HepG2 (cell line): ENCODE results near the gene PANK4. TPM values are rescaled to one million over a fixed set of nuclear protein-coding genes. Genes with fewer than 3 reads are reported as not detected.

Source experiments
- ATAC-seq: fragments of 200-7000 bp; cut with Tn5 transposase; 3 replicates; pipeline ENCODE4 v1.9.1; 2020; ENCODE audit warnings: mild to moderate bottlenecking, moderate library complexity
- BruUV-seq: library from RNA; stranded (reverse); fragments of 400-500 nt; replicated peaks from 2 replicates; lab custom pipeline; 2021; lab: Mats Ljungman, UMichigan
- CTCF ChIA-PET: fragments of 300-600 bp; formaldehyde crosslinking; extraction: SDS; loops from one replicate; lab custom pipeline; 2021; ENCODE audit warnings: low total read pairs, inconsistent platforms, low intra/inter-chr PET ratio; lab: Yijun Ruan, JAX
- POLR2A ChIA-PET: fragments of 350-600 bp; sonication (Branson Sonifier 250); formaldehyde crosslinking; loops from one replicate; lab custom pipeline; 2020; ENCODE audit warnings: antibody characterized with exemption, inconsistent platforms; lab: Yijun Ruan, JAX
- DNase-seq: peaks from one replicate; pipeline ENCODE4 v3.0.0-alpha.2; 2015; ENCODE audit warnings: low spot score
- FAIRE-seq: peaks from 3 replicates; lab custom pipeline; 2011; peaks lifted over from hg19 to GRCh38; lab: Jason Lieb, UNC
- H2AFZ ChIP-seq: one replicate; pipeline ENCODE4 v1.6.1; 2011; ENCODE audit warnings: low read length, inconsistent platforms
- H3K27ac ChIP-seq: fragments of 300-600 bp; 3 replicates; pipeline ENCODE4 v1.8.0; 2011; ENCODE audit warnings: mixed run types, mild to moderate bottlenecking, mixed read lengths, low read length, inconsistent platforms; ENCODE audit not compliant: insufficient read depth; ENCODE audit errors: extremely low read length
- H3K27me3 ChIP-seq, 2 experiments: fragments of 200-600 bp in 1 of 2; 2 replicates in 1 of 2; 3 replicates in 1 of 2; pipeline versions ENCODE4 v1.6.0 to v1.8.0; 2011; ENCODE audit warnings: low read length in 2 of 2, mild to moderate bottlenecking in 2 of 2, moderate library complexity in 2 of 2, inconsistent platforms in 1 of 2; ENCODE audit not compliant: insufficient read depth in 2 of 2, control insufficient read depth in 1 of 2
- H3K36me3 ChIP-seq, 2 experiments: fragments of 200-600 bp in 1 of 2; replicated peaks in 1 of 2; 2 replicates in 1 of 2; 3 replicates in 1 of 2; pipeline versions ENCODE4 v1.5.1 to v1.8.0; 2011; ENCODE audit warnings: low read length in 2 of 2, inconsistent platforms in 1 of 2; ENCODE audit not compliant: insufficient read depth in 2 of 2, control insufficient read depth in 1 of 2
- H3K4me1 ChIP-seq: 2 replicates; pipeline ENCODE4 v1.5.1; 2012; ENCODE audit warnings: low read length, inconsistent platforms; ENCODE audit not compliant: insufficient read depth
- H3K4me2 ChIP-seq: 2 replicates; pipeline ENCODE4 v1.6.0; 2011; ENCODE audit warnings: low read depth, low read length, inconsistent platforms
- H3K4me3 ChIP-seq, 3 experiments: fragments of 200-600 bp in 1 of 3; sonication (generic), shearing (Covaris generic) in 1 of 3; replicated peaks in 1 of 3; 2 replicates each; pipeline ENCODE4 v1.5.1; 2011 to 2016; ENCODE audit warnings: low read length in 3 of 3, inconsistent platforms in 2 of 3, low read depth in 2 of 3, mild to moderate bottlenecking in 2 of 3, control low read depth in 1 of 3, mixed read lengths in 1 of 3; ENCODE audit not compliant: insufficient read depth in 1 of 3
- H3K79me2 ChIP-seq: one replicate; pipeline ENCODE4 v1.6.1; 2011; ENCODE audit warnings: low read length, inconsistent platforms; ENCODE audit not compliant: insufficient read depth
- H3K9ac ChIP-seq: 2 replicates; pipeline ENCODE4 v1.6.0; 2011; ENCODE audit warnings: mild to moderate bottlenecking, low read depth, low read length, inconsistent platforms; ENCODE audit not compliant: insufficient read depth
- H3K9me3 ChIP-seq: 2 replicates; pipeline ENCODE4 v1.5.1; 2012; ENCODE audit warnings: mild to moderate bottlenecking, low read length
- H4K20me1 ChIP-seq: 2 replicates; pipeline ENCODE4 v1.6.0; 2011; ENCODE audit warnings: inconsistent platforms, mild to moderate bottlenecking, low read length, moderate library complexity; ENCODE audit not compliant: insufficient read depth
- HNF4G ChIP-seq, 2 experiments: sonication (generic) in 1 of 2; formaldehyde crosslinking in 1 of 2; IDR thresholded peaks; 2 replicates each; pipeline versions ENCODE4 v1.4.0 to v1.6.1; 2011 to 2020; ENCODE audit warnings: borderline replicate concordance in 2 of 2, low read depth in 2 of 2, mild to moderate bottlenecking in 2 of 2, low read length in 1 of 2, missing genetic modification reagents in 1 of 2, moderate library complexity in 1 of 2
- HNRNPK ChIP-seq: fragments of 200-400 bp; formaldehyde crosslinking; IDR thresholded peaks from 2 replicates; pipeline ENCODE4 v1.6.1; 2018; ENCODE audit warnings: low read length, low read depth, moderate library complexity, mild to moderate bottlenecking; ENCODE audit not compliant: poor library complexity, severe bottlenecking
- SP5 ChIP-seq: IDR thresholded peaks from 2 replicates; pipeline ENCODE4 v1.6.1; 2016; ENCODE audit warnings: low read depth, borderline replicate concordance
- TP53 ChIP-seq: sonication (generic); formaldehyde crosslinking; conservative IDR thresholded peaks from 2 replicates; pipeline ENCODE4 v1.4.0; 2020; ENCODE audit warnings: missing genetic modification reagents
- ZMYM4 ChIP-seq: sonication (generic); formaldehyde crosslinking; IDR thresholded peaks from 2 replicates; pipeline ENCODE4 v1.8.1; 2023; ENCODE audit warnings: mild to moderate bottlenecking, missing genetic modification reagents
- ZNF530 ChIP-seq: sonication (generic); formaldehyde crosslinking; IDR thresholded peaks from 2 replicates; pipeline ENCODE4 v1.5.0; 2020; ENCODE audit warnings: low read depth, mild to moderate bottlenecking, missing genetic modification reagents
- WGBS: methylation state at CpG from one replicate; pipeline ENCODE4 v1.1.6; 2017; ENCODE audit warnings: low lambda C conversion rate; 5-methylcytosine and 5-hydroxymethylcytosine counted together
- in situ Hi-C: cut with HindIII; loops from 2 replicates; pipeline ENCODE4 v1.10.0; 2017; ENCODE audit warnings: low pct_unique_long_range_greater_than_20kb; ENCODE audit not compliant: extremely low pct_ligation_motif_present
- intact Hi-C: fragments of 100-400 bp; cut with micrococcal nuclease; formaldehyde crosslinking; loops from one replicate; pipeline ENCODE4 v1.10.0; 2022; ENCODE audit not compliant: unreplicated experiment
- polyA plus RNA-seq, 8 experiments: library from polyadenylated mRNA; depleted of rRNA in 3 of 8; stranded (reverse) in 7 of 8; unstranded in 1 of 8; fragments of >200 nt; fragmentation: Illumina TruSeq in 4 of 8; extraction: Trizol in 4 of 8; gene quantifications; 2 replicates each; pipeline versions ENCODE4 v1.2.1 to v1.2.3, GENCODE V29; 2011 to 2016; ENCODE audit warnings: low read depth in 4 of 8, missing spikeins in 1 of 8, mixed read lengths in 1 of 8; ENCODE audit not compliant: insufficient read depth in 1 of 8
- total RNA-seq, 5 experiments: library from RNA; depleted of rRNA; stranded (reverse); fragments of >200 nt; fragmentation: Illumina TruSeq; extraction: Trizol; gene quantifications; 2 replicates each; pipeline ENCODE4 v1.2.3, GENCODE V29; 2016; ENCODE audit warnings: low read depth in 1 of 5
- TF ChIP-seq, protein P1 (sequence below): sonication (generic); formaldehyde crosslinking; IDR thresholded peaks from 2 replicates; pipeline ENCODE4 v1.9.0; 2021; ENCODE audit warnings: missing genetic modification reagents, mild to moderate bottlenecking, borderline replicate concordance
- TF ChIP-seq, protein P2 (sequence below): sonication (generic); formaldehyde crosslinking; IDR thresholded peaks from 2 replicates; pipeline ENCODE4 v1.5.0; 2020; ENCODE audit warnings: missing genetic modification reagents

The PANK4 gene
- total and polyA plus RNA-seq, 2 of the 13 experiments (the other 11 are each of a cell fraction or from before 2014, with no cell fraction given) = 17.4 to 19.3 TPM

DNA sequence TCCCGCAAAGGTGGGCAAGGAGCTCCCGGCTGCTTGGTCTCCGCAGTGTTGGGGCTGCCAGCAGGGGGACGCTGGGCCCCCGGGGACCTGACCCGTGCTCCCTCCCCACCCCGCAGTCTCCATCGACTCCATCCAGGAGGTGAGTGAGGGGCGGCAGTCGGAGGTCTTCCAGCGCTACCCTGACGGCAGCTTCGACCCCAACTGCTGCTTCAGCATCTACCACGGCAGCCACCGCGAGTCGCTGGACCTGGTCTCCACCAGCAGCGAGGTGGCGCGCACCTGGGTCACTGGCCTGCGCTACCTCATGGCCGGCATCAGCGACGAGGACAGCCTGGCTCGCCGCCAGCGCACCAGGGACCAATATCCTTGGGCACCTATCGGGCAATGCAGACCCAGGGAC, 46.8 kb downstream of the PANK4 start (continued):
- TF ChIP-seq HNF4G (IDR thresholded peaks at IDR 0.05; ENCODE audit: borderline replicate concordance, low read depth, low read length) (no peak), HNF4G (CRISPR knock-in tag; IDR thresholded peaks at IDR 0.05; ENCODE audit: borderline replicate concordance, low read depth) (no peak), ZNF530 (CRISPR knock-in tag) (no peak)
- TF ChIP-seq, protein P1, sequence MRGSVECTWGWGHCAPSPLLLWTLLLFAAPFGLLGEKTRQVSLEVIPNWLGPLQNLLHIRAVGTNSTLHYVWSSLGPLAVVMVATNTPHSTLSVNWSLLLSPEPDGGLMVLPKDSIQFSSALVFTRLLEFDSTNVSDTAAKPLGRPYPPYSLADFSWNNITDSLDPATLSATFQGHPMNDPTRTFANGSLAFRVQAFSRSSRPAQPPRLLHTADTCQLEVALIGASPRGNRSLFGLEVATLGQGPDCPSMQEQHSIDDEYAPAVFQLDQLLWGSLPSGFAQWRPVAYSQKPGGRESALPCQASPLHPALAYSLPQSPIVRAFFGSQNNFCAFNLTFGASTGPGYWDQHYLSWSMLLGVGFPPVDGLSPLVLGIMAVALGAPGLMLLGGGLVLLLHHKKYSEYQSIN = no peak

DNA sequence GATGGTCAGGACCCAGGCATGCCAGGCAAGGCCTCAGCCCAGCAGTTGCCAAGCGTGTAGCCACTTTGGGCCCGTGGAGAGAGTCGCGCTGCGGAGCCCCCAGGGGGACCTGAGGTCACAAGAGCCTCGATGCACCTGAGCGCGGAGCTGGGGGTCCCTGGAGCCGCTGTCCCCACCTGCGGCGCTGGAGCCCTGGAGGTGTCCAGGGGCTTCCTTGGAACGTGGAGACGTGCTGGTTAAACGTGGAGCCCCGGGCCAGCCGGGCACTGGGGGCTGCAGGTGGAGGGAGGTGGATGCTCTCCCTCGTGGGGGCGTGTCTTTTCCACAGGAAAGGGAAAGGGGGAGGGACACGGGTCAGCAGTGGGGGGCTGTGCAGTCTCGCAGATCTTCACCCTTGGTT, 47.2 kb downstream of the PANK4 start:
- Histone ChIP-seq H3K4me3 (no peak overlapping the region), H3K4me1 (peaks cover 11% of the 10 kb centered on the region; the same call in 1 of the 2 replicates), H3K9ac (no peak overlapping the region), H3K9me3 (no peaks in the 10 kb centered on the region), H3K79me2 (no peaks in the 10 kb centered on the region), H2AFZ (no peak overlapping the region), H3K27me3 (peaks cover 14 to 55% of the 10 kb centered on the region in 2 experiments; a peak in 4 of 5 replicates)
- intact Hi-C loops = no loop called here
- DNase-seq (no peak), ATAC-seq (no peak)
- 32% methylated on average over 10 of the region's 20 CpGs for WGBS
- no peak for TF ChIP-seq TP53 (CRISPR knock-in tag)
- no peak for TF ChIP-seq HNRNPK
- TF ChIP-seq, protein P2, sequence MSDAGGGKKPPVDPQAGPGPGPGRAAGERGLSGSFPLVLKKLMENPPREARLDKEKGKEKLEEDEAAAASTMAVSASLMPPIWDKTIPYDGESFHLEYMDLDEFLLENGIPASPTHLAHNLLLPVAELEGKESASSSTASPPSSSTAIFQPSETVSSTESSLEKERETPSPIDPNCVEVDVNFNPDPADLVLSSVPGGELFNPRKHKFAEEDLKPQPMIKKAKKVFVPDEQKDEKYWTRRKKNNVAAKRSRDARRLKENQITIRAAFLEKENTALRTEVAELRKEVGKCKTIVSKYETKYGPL (CRISPR knock-in tag) = no peak
- no peak for TF ChIP-seq ZMYM4 (CRISPR knock-in tag)
- no peak for TF ChIP-seq SP5
- TF ChIP-seq, all 625 proteins: peak for 0
- in situ Hi-C loops = no loop called here
- Histone ChIP-seq H4K20me1 (peaks cover 4% of the 10 kb centered on the region; the same call in 1 of the 2 replicates), H3K27ac (no peak overlapping the region), H3K4me2 (no peak overlapping the region), H3K36me3 (no peaks in the 10 kb centered on the region)
- ChIA-PET POLR2A (no interaction called here), CTCF (no interaction called here)
- no peak for FAIRE-seq
- no TSS peak for BruUV-seq
